ENCODE measurements around the gene CELF5. TPM values are rescaled to one million over a fixed set of nuclear protein-coding genes. Genes with fewer than 3 reads are reported as not detected.

CELF5 gene
- total RNA-seq, 1 experiment from 2014 or later = 2.5 TPM

GRCh38 chr19:3178377-3178972, 46.0 kb upstream of the CELF5 start, which contains the start of gene S1PR4:
Gene S1PR4 (plus strand): TSS chr19:3178769. CDS start chr19:3178793, 24 bp downstream.
- ChIA-PET POLR2A (no interaction called here), RAD21 (ENCODE audit: low non-redundant PET in 1 of 2, low total read pairs in 2 of 2, uncharacterized antibody in 2 of 2, unreplicated experiment in 2 of 2) (no interaction called here), CTCF (no interaction called here)
- BruUV-seq (replicated peaks) = no TSS peak
- Histone ChIP-seq H3K36me3 (ENCODE audit: control insufficient read depth in 1 of 2, insufficient read depth in 2 of 2, low read length in 2 of 2) (no peaks in the 10 kb centered on the region), H3K4me3 (replicated peaks in 1 of 2; ENCODE audit: low read depth in 1 of 2, low read length in 2 of 2) (no peak within 1 kb of the TSS), H3K9me2 (ENCODE audit: insufficient read depth) (no peaks in the 10 kb centered on the region), H3K9me3 (ENCODE audit: control insufficient read depth in 1 of 2, insufficient read depth in 1 of 2, low read depth in 1 of 2, low read length in 2 of 2) (no peaks in the 10 kb centered on the region), H3K27ac (ENCODE audit: low read depth, low read length) (peak within 1 kb of the TSS; percentile 82), H3K4me2 (ENCODE audit: low read length) (peak within 1 kb of the TSS; percentile 80), H2AFZ (ENCODE audit: low read depth, low read length, poor library complexity, severe bottlenecking) (no peak within 1 kb of the TSS), H3K9ac (ENCODE audit: low read length) (no peak within 1 kb of the TSS), H3K79me2 (ENCODE audit: insufficient read depth, low read length) (no peaks in the 10 kb centered on the region), H4K20me1 (ENCODE audit: insufficient read depth) (no peaks in the 10 kb centered on the region), H3K4me1 (ENCODE audit: control insufficient read depth in 1 of 2, insufficient read depth in 2 of 2, low read length in 2 of 2) (peaks cover 19 to 21% of the 10 kb centered on the region in 2 experiments), H3K27me3 (ENCODE audit: insufficient read depth, low read length) (no peaks in the 10 kb centered on the region)
- intact Hi-C loops (cut with micrococcal nuclease) = no loop called here
- TF ChIP-seq SP1 (IDR thresholded peaks at IDR 0.05; ENCODE audit: low read depth) = no peak
- no peak for TF ChIP-seq CBX3 (IDR thresholded peaks at IDR 0.05; ENCODE audit: low read depth)
- TF ChIP-seq RAD21 (IDR thresholded peaks at IDR 0.05; ENCODE audit: low read depth) = no peak
- no peak for TF ChIP-seq EGR1 (IDR thresholded peaks at IDR 0.05; ENCODE audit: low read depth)
- no peak for TF ChIP-seq POLR2AphosphoS5 (IDR thresholded peaks at IDR 0.05; ENCODE audit: low read depth, low read length)
- TF ChIP-seq EZH2phosphoT487 (IDR thresholded peaks at IDR 0.05; ENCODE audit: borderline replicate concordance) = no peak
- TF ChIP-seq SIN3A (IDR thresholded peaks at IDR 0.05; ENCODE audit: low read depth) = no peak
- no peak for TF ChIP-seq ELF1 (IDR thresholded peaks at IDR 0.05; ENCODE audit: borderline replicate concordance, low read depth)
- TF ChIP-seq CEBPB (IDR thresholded peaks at IDR 0.05; ENCODE audit: low read depth) = no peak
- DNase-seq (ENCODE audit: low read depth, low spot score) (no peak), ATAC-seq (no peak)

GRCh38 chr19:3178973-3179738, 45.3 kb upstream of the CELF5 start:
- Histone ChIP-seq H3K27ac (ENCODE audit: low read depth, low read length) (no peak overlapping the region), H4K20me1 (ENCODE audit: insufficient read depth) (no peaks in the 10 kb centered on the region), H3K79me2 (ENCODE audit: insufficient read depth, low read length) (no peaks in the 10 kb centered on the region), H3K4me2 (ENCODE audit: low read length) (no peak overlapping the region), H2AFZ (ENCODE audit: low read depth, low read length, poor library complexity, severe bottlenecking) (no peak overlapping the region), H3K9me3 (ENCODE audit: control insufficient read depth in 1 of 2, insufficient read depth in 1 of 2, low read depth in 1 of 2, low read length in 2 of 2) (no peaks in the 10 kb centered on the region), H3K9me2 (ENCODE audit: insufficient read depth) (no peaks in the 10 kb centered on the region), H3K36me3 (ENCODE audit: control insufficient read depth in 1 of 2, insufficient read depth in 2 of 2, low read length in 2 of 2) (no peaks in the 10 kb centered on the region), H3K4me1 (ENCODE audit: control insufficient read depth in 1 of 2, insufficient read depth in 2 of 2, low read length in 2 of 2) (peaks cover 19 to 21% of the 10 kb centered on the region in 2 experiments), H3K27me3 (ENCODE audit: insufficient read depth, low read length) (no peaks in the 10 kb centered on the region), H3K9ac (ENCODE audit: low read length) (no peak overlapping the region), H3K4me3 (replicated peaks in 1 of 2; ENCODE audit: low read depth in 1 of 2, low read length in 2 of 2) (no peak overlapping the region)
- TF ChIP-seq YY1 (IDR thresholded peaks at IDR 0.05; ENCODE audit: extremely low read depth, insufficient replicate concordance, low read depth, low read length) (no peak), EGR1 (IDR thresholded peaks at IDR 0.05; ENCODE audit: low read depth) (no peak), ELF1 (IDR thresholded peaks at IDR 0.05; ENCODE audit: borderline replicate concordance, low read depth) (no peak), EZH2phosphoT487 (IDR thresholded peaks at IDR 0.05; ENCODE audit: borderline replicate concordance) (no peak), ZNF274 (IDR thresholded peaks at IDR 0.05; ENCODE audit: low read depth, low read length) (no peak), JUND (IDR thresholded peaks at IDR 0.05) (no peak), POLR2AphosphoS5 (IDR thresholded peaks at IDR 0.05; ENCODE audit: low read depth, low read length) (no peak), TCF7L2 (IDR thresholded peaks at IDR 0.05; ENCODE audit: borderline replicate concordance, extremely low read depth, insufficient read depth, insufficient read length) (no peak), FOSL1 (IDR thresholded peaks at IDR 0.05; ENCODE audit: low read depth) (no peak), SRF (IDR thresholded peaks at IDR 0.05; ENCODE audit: low read depth) (no peak), CBX3 (IDR thresholded peaks at IDR 0.05; ENCODE audit: low read depth) (no peak), SIN3A (IDR thresholded peaks at IDR 0.05; ENCODE audit: low read depth) (no peak)
- TF ChIP-seq, protein P1, sequence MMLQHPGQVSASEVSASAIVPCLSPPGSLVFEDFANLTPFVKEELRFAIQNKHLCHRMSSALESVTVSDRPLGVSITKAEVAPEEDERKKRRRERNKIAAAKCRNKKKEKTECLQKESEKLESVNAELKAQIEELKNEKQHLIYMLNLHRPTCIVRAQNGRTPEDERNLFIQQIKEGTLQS (IDR thresholded peaks at IDR 0.05) = no peak
- ChIA-PET RAD21 (ENCODE audit: low non-redundant PET in 1 of 2, low total read pairs in 2 of 2, uncharacterized antibody in 2 of 2, unreplicated experiment in 2 of 2) (no interaction called here), POLR2A (no interaction called here), CTCF (no interaction called here)
- intact Hi-C loops (cut with micrococcal nuclease) = no loop called here
- no peak for DNase-seq (ENCODE audit: low read depth, low spot score)
- no TSS peak for BruUV-seq (replicated peaks)
- ATAC-seq = no peak

Data from HCT116 (cell line).